ENCODE data around the gene ZNF664. TPM values are rescaled to one million over a fixed set of nuclear protein-coding genes. Genes with fewer than 3 reads are reported as not detected.
A peak's percentile ranks its signal among the peaks of the same experiment; 100 is the strongest.

Gene ZNF664
- total RNA-seq, 2 donors from 2014 or later: 131 to 139 TPM

DNA sequence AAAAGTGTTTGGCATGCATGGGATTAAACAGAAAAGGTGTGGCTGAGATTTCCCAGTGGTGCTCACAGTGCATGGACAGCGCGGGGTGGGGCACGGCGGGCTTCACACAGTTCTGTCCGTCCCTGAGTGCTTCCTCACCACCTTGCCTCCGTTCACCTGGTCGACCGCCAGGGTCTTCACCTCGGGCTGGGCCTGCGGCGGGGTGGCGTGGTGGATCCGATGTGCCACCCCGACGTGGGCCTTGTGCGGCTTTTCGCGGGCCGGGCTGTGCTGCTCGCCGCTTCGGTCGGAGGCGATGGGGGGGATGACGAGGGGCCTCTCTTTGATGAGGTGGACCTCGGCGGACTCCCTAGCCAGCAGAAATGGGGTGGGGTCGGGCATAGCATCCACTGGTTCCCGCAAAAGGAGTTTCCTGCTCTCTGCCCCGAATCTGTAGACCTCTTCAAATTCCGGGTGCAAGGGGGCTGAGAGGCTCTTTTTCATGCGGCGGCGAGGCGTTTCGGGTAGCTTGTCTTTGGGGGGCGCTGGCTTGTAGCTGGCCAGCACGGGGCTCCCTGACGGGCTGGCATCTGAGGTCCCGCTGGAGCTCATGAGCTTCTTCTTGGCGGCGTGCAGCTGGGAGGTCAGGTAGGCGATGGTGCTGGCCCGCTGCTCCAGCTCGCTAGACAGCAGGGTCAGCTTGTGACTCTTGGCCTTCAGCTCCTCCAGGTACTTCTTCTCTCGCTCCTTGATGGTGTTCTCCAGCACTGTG lies 35.9 kb upstream of the ZNF664 start:
- peaks cover 29% of the 10 kb centered on the region for H3K36me3 Mint-ChIP-seq (ENCODE audit: low read depth)
- WGBS, 2 experiments (ENCODE audit: insufficient coverage in 1 of 2, insufficient read length in 1 of 2): 95 to 97% methylated on average over 27 to 46 of the region's 46 CpGs

DNA sequence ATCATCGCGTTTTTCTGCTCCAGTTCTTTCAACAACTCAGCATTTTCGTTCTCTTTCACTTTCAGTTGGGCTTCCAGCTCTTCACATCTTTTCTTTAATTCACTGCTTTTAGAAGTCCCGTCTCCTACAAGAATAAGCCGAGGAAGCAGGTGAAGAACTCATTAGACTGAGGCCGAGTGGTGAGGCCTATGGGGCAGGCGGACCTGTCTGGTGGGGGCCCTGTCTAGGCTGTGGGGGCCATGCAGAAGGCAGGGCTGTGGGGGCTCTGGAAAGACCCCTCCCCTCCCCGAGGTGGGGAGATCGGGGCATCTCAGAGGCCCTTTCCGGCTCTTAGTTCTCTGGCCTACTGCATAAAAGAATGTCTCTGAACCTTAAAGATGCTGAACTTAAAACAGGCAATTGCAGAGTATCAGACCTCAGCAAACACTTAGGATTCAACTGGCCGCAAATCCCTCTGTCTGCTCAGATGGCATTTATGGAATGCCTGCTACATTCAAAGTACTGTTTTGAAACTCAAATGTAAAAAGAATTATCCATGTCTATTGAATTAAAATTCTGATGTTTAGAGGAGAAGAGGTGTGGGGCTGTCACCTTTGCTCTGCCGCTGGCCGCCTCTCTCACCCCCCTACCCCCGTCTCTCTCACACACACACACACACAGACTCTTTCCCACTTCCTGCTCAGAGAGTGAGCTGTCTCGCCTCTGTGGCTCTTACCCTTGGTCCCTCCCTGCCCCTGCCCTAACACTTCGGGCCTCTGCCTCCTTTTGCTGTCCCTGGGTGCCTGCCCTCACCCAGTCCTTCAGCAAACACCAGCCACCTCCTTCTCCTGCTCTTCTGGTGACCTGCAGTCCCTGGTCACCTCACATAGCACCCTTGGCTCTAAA lies 35.1 kb upstream of the ZNF664 start:
- Histone ChIP-seq H3K4me3 (ENCODE audit: low read length) (no peak overlapping the region), H3K36me3 (ENCODE audit: control insufficient read depth, insufficient read depth, low read length) (peaks cover 19% of the 10 kb centered on the region), H3K9me3 (ENCODE audit: control insufficient read depth, low read length) (peaks cover 17% of the 10 kb centered on the region), H3K4me1 (ENCODE audit: control insufficient read depth, insufficient read depth, low read length) (no peaks in the 10 kb centered on the region), H3K27me3 (ENCODE audit: control insufficient read depth, insufficient read depth, low read length, poor library complexity, severe bottlenecking) (no peaks in the 10 kb centered on the region), H3K27ac (ENCODE audit: low read depth, low read length) (no peak overlapping the region), H3K9ac (ENCODE audit: extremely low read depth, low read length, poor library complexity, severe bottlenecking) (no peak overlapping the region)
- Mint-ChIP-seq H3K4me1 (no peaks in the 10 kb centered on the region), H3K9me3 (peaks cover 9% of the 10 kb centered on the region), H3K36me3 (ENCODE audit: low read depth) (peaks cover 37% of the 10 kb centered on the region), H3K4me3 (no peak overlapping the region), H3K27ac (peak overlapping the region; percentile 38), H3K27me3 (ENCODE audit: insufficient read depth) (no peaks in the 10 kb centered on the region)
- no peak for DNase-seq
- 93 to 94% methylated on average over 10 to 14 of the region's 16 CpGs for WGBS, 2 experiments (ENCODE audit: insufficient coverage in 1 of 2, insufficient read length in 1 of 2)
- TF ChIP-seq, protein P1, sequence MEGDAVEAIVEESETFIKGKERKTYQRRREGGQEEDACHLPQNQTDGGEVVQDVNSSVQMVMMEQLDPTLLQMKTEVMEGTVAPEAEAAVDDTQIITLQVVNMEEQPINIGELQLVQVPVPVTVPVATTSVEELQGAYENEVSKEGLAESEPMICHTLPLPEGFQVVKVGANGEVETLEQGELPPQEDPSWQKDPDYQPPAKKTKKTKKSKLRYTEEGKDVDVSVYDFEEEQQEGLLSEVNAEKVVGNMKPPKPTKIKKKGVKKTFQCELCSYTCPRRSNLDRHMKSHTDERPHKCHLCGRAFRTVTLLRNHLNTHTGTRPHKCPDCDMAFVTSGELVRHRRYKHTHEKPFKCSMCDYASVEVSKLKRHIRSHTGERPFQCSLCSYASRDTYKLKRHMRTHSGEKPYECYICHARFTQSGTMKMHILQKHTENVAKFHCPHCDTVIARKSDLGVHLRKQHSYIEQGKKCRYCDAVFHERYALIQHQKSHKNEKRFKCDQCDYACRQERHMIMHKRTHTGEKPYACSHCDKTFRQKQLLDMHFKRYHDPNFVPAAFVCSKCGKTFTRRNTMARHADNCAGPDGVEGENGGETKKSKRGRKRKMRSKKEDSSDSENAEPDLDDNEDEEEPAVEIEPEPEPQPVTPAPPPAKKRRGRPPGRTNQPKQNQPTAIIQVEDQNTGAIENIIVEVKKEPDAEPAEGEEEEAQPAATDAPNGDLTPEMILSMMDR (conservative IDR thresholded peaks at IDR 0.05): no peak

More for the DNA sequence above, 35.9 kb upstream of the ZNF664 start:
- H3K4me3 Mint-ChIP-seq: no peak overlapping the region
- Histone ChIP-seq H3K27me3 (ENCODE audit: control insufficient read depth, insufficient read depth, low read length, poor library complexity, severe bottlenecking) (no peaks in the 10 kb centered on the region), H3K4me1 (ENCODE audit: control insufficient read depth, insufficient read depth, low read length) (no peaks in the 10 kb centered on the region), H3K36me3 (ENCODE audit: control insufficient read depth, insufficient read depth, low read length) (peaks cover 11% of the 10 kb centered on the region), H3K9ac (ENCODE audit: extremely low read depth, low read length, poor library complexity, severe bottlenecking) (no peak overlapping the region), H3K27ac (ENCODE audit: low read depth, low read length) (no peak overlapping the region), H3K4me3 (ENCODE audit: low read length) (no peak overlapping the region), H3K9me3 (ENCODE audit: control insufficient read depth, low read length) (peaks cover 9% of the 10 kb centered on the region)
- DNase-seq: peak; percentile 43
- H3K27me3 Mint-ChIP-seq (ENCODE audit: insufficient read depth): no peaks in the 10 kb centered on the region
- no peaks in the 10 kb centered on the region for H3K4me1 Mint-ChIP-seq
- peaks cover 1% of the 10 kb centered on the region for H3K9me3 Mint-ChIP-seq
- H3K27ac Mint-ChIP-seq: no peak overlapping the region
- TF ChIP-seq, protein P1 (conservative IDR thresholded peaks at IDR 0.05): no peak

- no peak overlapping the region for H3K27ac Mint-ChIP-seq
Measured at GRCh38 chr12:123938679-123939480, 34.1 kb upstream of the ZNF664 start.

More at GRCh38 chr12:123938679-123939480, 34.1 kb upstream of the ZNF664 start:
- Histone ChIP-seq H3K27me3 (ENCODE audit: control insufficient read depth, insufficient read depth, low read length, poor library complexity, severe bottlenecking) (no peaks in the 10 kb centered on the region), H3K27ac (ENCODE audit: low read depth, low read length) (no peak overlapping the region), H3K36me3 (ENCODE audit: control insufficient read depth, insufficient read depth, low read length) (peaks cover 21% of the 10 kb centered on the region), H3K4me1 (ENCODE audit: control insufficient read depth, insufficient read depth, low read length) (no peaks in the 10 kb centered on the region), H3K9ac (ENCODE audit: extremely low read depth, low read length, poor library complexity, severe bottlenecking) (no peak overlapping the region), H3K9me3 (ENCODE audit: control insufficient read depth, low read length) (peaks cover 18% of the 10 kb centered on the region), H3K4me3 (ENCODE audit: low read length) (no peak overlapping the region)
- H3K9me3 Mint-ChIP-seq: peaks cover 9% of the 10 kb centered on the region
- TF ChIP-seq, protein P1 (conservative IDR thresholded peaks at IDR 0.05): peak; percentile 77
- no peaks in the 10 kb centered on the region for H3K27me3 Mint-ChIP-seq (ENCODE audit: insufficient read depth)
- peaks cover 42% of the 10 kb centered on the region for H3K36me3 Mint-ChIP-seq (ENCODE audit: low read depth)
- H3K4me1 Mint-ChIP-seq: no peaks in the 10 kb centered on the region
- 85 to 88% methylated on average over 16 of the region's 16 CpGs for WGBS, 2 experiments (ENCODE audit: insufficient coverage in 1 of 2, insufficient read length in 1 of 2)
- H3K4me3 Mint-ChIP-seq: no peak overlapping the region
- peak; percentile 90 for DNase-seq
